HEK293 (cell line): ENCODE measurements around the gene TBC1D9B.
A peak's percentile ranks its signal among the peaks of the same experiment; 100 is the strongest.

Experiments
- BCL11A ChIP-seq: fragments of 450-650 bp; formaldehyde crosslinking; IDR thresholded peaks from 2 replicates; pipeline ENCODE4 v1.5.1; 2016; ENCODE audit warnings: low read depth, missing biosample characterization, missing genetic modification characterization
- BCL11B ChIP-seq: fragments of 450-650 bp; formaldehyde crosslinking; IDR thresholded peaks from 2 replicates; pipeline ENCODE4 v1.5.1; 2016; ENCODE audit warnings: low read depth, missing biosample characterization, missing genetic modification characterization
- IKZF3 ChIP-seq: fragments of 450-650 bp; IDR thresholded peaks from 2 replicates; pipeline ENCODE4 v1.5.0; 2018; ENCODE audit warnings: missing biosample characterization, mild to moderate bottlenecking, missing genetic modification characterization, moderate library complexity
- PATZ1 ChIP-seq: fragments of 450-650 bp; formaldehyde crosslinking; IDR thresholded peaks from 2 replicates; pipeline ENCODE4 v1.5.1; 2016; ENCODE audit warnings: missing biosample characterization, missing genetic modification characterization
- PRDM6 ChIP-seq: fragments of 450-650 bp; formaldehyde crosslinking; IDR thresholded peaks from 2 replicates; pipeline ENCODE4 v1.5.1; 2017; ENCODE audit warnings: missing biosample characterization, missing genetic modification characterization
- SCRT2 ChIP-seq: fragments of 450-650 bp; formaldehyde crosslinking; IDR thresholded peaks from 2 replicates; pipeline ENCODE4 v1.5.1; 2016; ENCODE audit warnings: missing biosample characterization, missing genetic modification characterization
- TSHZ1 ChIP-seq: fragments of 450-650 bp; formaldehyde crosslinking; IDR thresholded peaks from 2 replicates; pipeline ENCODE4 v1.5.1; 2016; ENCODE audit warnings: missing biosample characterization, missing genetic modification characterization, borderline replicate concordance
- ZBTB1 ChIP-seq: fragments of 450-650 bp; formaldehyde crosslinking; IDR thresholded peaks from 2 replicates; pipeline ENCODE4 v1.5.1; 2016; ENCODE audit warnings: missing biosample characterization, missing genetic modification characterization
- ZBTB26 ChIP-seq: fragments of 450-650 bp; formaldehyde crosslinking; optimal IDR thresholded peaks from 2 replicates; pipeline ENCODE3; 2016; ENCODE audit warnings: missing biosample characterization, mild to moderate bottlenecking, missing genetic modification characterization
- ZBTB48 ChIP-seq: fragments of 450-650 bp; formaldehyde crosslinking; IDR thresholded peaks from 2 replicates; pipeline ENCODE4 v1.5.1; 2016; ENCODE audit warnings: missing biosample characterization, missing genetic modification characterization
- ZNF148 ChIP-seq: fragments of 450-650 bp; formaldehyde crosslinking; IDR thresholded peaks from 2 replicates; pipeline ENCODE4 v1.5.0; 2017; ENCODE audit warnings: missing biosample characterization, missing genetic modification characterization, borderline replicate concordance
- ZNF155 ChIP-seq: fragments of 450-650 bp; formaldehyde crosslinking; IDR thresholded peaks from 2 replicates; pipeline ENCODE4 v1.5.1; 2016; ENCODE audit warnings: missing biosample characterization, missing genetic modification characterization
- ZNF18 ChIP-seq: fragments of 450-650 bp; formaldehyde crosslinking; IDR thresholded peaks from 2 replicates; pipeline ENCODE4 v1.5.1; 2016; ENCODE audit warnings: missing biosample characterization, missing genetic modification characterization
- ZNF211 ChIP-seq: fragments of 450-650 bp; formaldehyde crosslinking; IDR thresholded peaks from 2 replicates; pipeline ENCODE4 v1.5.1; 2016; ENCODE audit warnings: low read depth, missing biosample characterization, missing genetic modification characterization
- ZNF221 ChIP-seq: fragments of 450-650 bp; formaldehyde crosslinking; IDR thresholded peaks from 2 replicates; pipeline ENCODE4 v1.5.1; 2017; ENCODE audit warnings: missing biosample characterization, missing genetic modification characterization, borderline replicate concordance
- ZNF239 ChIP-seq: fragments of 450-650 bp; formaldehyde crosslinking; IDR thresholded peaks from 2 replicates; pipeline ENCODE4 v1.5.1; 2016; ENCODE audit warnings: missing biosample characterization, missing genetic modification characterization
- ZNF24 ChIP-seq: fragments of 450-650 bp; formaldehyde crosslinking; IDR thresholded peaks from 2 replicates; pipeline ENCODE4 v1.5.1; 2016; ENCODE audit warnings: missing biosample characterization, missing genetic modification characterization
- ZNF366 ChIP-seq: fragments of 450-650 bp; formaldehyde crosslinking; conservative IDR thresholded peaks from 2 replicates; pipeline ENCODE4 v1.5.1; 2016; ENCODE audit warnings: missing biosample characterization, missing genetic modification characterization
- ZNF404 ChIP-seq: fragments of 450-650 bp; formaldehyde crosslinking; IDR thresholded peaks from 2 replicates; pipeline ENCODE4 v1.5.1; 2017; ENCODE audit warnings: missing biosample characterization, missing genetic modification characterization
- ZNF488 ChIP-seq: fragments of 450-650 bp; formaldehyde crosslinking; IDR thresholded peaks from 2 replicates; pipeline ENCODE4 v1.5.1; 2016; ENCODE audit warnings: missing biosample characterization, missing genetic modification characterization
- ZNF544 ChIP-seq: fragments of 450-650 bp; formaldehyde crosslinking; IDR thresholded peaks from 2 replicates; pipeline ENCODE4 v1.5.0; 2017; ENCODE audit warnings: missing biosample characterization, missing genetic modification characterization
- ZNF549 ChIP-seq: fragments of 450-650 bp; IDR thresholded peaks from 2 replicates; pipeline ENCODE4 v1.5.1; 2018; ENCODE audit warnings: missing biosample characterization, missing genetic modification characterization, mild to moderate bottlenecking, inconsistent platforms, moderate library complexity
- ZNF600 ChIP-seq: fragments of 450-650 bp; formaldehyde crosslinking; IDR thresholded peaks from 2 replicates; pipeline ENCODE4 v1.5.1; 2016; ENCODE audit warnings: missing biosample characterization, missing genetic modification characterization
- ZNF785 ChIP-seq: fragments of 450-650 bp; formaldehyde crosslinking; IDR thresholded peaks from 2 replicates; pipeline ENCODE4 v1.5.1; 2016; ENCODE audit warnings: missing biosample characterization, missing genetic modification characterization
- ZNF843 ChIP-seq: fragments of 450-650 bp; formaldehyde crosslinking; IDR thresholded peaks from 2 replicates; pipeline ENCODE4 v1.5.1; 2016; ENCODE audit warnings: missing biosample characterization, missing genetic modification characterization

TBC1D9B gene

DNA sequence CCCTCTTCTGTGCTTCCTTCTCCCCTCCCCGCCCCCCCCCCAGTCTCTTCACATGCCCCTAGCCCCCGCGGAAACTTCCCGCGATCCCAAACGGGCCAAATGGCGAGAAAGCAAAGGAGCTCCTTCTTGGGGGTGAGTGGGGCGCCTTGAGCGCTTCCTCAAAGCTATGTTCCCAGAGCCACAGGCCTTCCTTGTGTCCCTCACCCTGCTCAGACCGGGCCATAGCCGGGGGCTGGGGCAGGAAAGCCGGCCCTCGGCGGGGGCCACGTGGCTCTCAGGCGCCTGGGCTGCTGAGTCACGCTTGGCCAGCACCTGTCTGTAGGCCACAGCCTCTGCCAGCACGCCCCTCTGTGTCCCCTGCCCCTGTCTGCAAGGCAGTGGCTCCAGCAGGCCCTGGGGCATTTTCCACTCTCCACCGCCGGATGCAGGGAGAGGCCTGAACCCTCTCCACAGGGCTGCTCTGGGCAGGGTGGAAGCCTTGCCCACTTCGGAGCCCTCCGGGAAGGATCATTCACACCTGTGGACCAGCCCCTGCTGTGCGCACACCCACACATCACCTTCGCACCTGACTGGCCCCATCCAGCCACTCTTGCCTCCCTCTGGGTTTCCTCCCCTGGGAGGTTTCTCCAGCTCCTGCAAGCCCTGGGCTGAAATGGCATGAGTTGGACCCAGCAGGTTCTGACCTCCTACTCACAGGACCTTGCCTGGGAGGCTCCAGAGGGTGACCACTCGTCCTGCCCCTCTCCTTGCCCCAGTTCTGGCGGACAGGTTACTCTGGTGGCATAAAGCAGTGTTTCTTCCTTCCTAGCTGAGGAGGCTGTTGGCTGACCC lies 88.2 kb downstream of the TBC1D9B start (continued):
- TF ChIP-seq PRDM6 (tag by site-specific recombination) (no peak), BCL11A (tag by site-specific recombination) (peak; percentile 58), ZNF24 (tag by site-specific recombination) (no peak), ZNF148 (no peak), ZNF488 (no peak), SCRT2 (tag by site-specific recombination) (peak; percentile 97), ZBTB26 (peak; percentile 8), ZNF18 (peak; percentile 79), PATZ1 (tag by site-specific recombination) (peak; percentile 48), BCL11B (peak; percentile 43; the same call in 1 of the 2 replicates), ZNF221 (tag by site-specific recombination) (no peak), ZNF600 (tag by site-specific recombination) (peak; percentile 95), ZBTB1 (tag by site-specific recombination) (no peak), TSHZ1 (tag by site-specific recombination) (no peak), ZNF211 (tag by site-specific recombination) (no peak), ZBTB48 (tag by site-specific recombination) (peak; percentile 9; the same call in 1 of the 2 replicates), ZNF155 (tag by site-specific recombination) (no peak), ZNF239 (tag by site-specific recombination) (no peak), IKZF3 (peak; percentile 12; the same call in 1 of the 2 replicates), ZNF785 (tag by site-specific recombination) (no peak), ZNF366 (tag by site-specific recombination) (no peak), ZNF544 (no peak), ZNF843 (tag by site-specific recombination) (no peak), ZNF404 (tag by site-specific recombination) (no peak), ZNF549 (no peak)
